Fibroblast of villous mesenchyme (primary cell): Measurements from ENCODE around the gene PTPRN2. TPM values are rescaled to one million over a fixed set of nuclear protein-coding genes. Genes with fewer than 3 reads are reported as not detected.

Experiments used
- DNase-seq: peaks from one replicate; pipeline ENCODE4 v3.0.0-alpha.2; 2010; ENCODE audit warnings: low read depth
- H3K4me3 ChIP-seq: 2 replicates; pipeline ENCODE4 v1.5.1; 2011; ENCODE audit warnings: low read depth, mild to moderate bottlenecking, low read length
- total RNA-seq: library from RNA; depleted of rRNA; stranded (reverse); fragments of >200 nt; gene quantifications from 2 replicates; pipeline ENCODE4 v1.2.3, GENCODE V29; 2012
- TF ChIP-seq, protein P1 (sequence below): IDR thresholded peaks from 2 replicates; pipeline ENCODE4 v1.5.1; 2012; ENCODE audit warnings: low read depth, mild to moderate bottlenecking, low read length; ENCODE audit not compliant: insufficient read depth

Gene PTPRN2
- total RNA-seq, 1 donor, result not detected

DNA sequence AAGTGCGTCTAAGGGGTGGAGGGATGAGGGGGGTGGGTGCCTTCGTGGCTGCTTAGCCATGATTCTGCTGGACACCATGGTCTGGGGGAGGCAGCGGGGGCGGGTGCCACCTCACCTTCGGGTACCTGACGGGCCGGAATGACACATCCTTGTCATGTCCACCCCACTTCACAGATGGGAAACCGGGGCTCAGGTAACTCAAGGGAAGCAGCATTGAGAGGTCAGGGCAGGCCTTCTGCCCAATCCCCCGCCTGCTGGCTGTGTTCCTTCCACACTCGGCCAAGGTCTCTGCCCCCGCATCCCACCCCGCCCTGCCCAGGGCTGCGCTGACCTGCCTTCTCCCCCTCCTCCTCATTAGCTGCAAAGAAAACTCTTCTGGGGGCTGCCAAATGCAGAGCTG is 598.0 kb downstream of the PTPRN2 start:
- TF ChIP-seq, protein P1, sequence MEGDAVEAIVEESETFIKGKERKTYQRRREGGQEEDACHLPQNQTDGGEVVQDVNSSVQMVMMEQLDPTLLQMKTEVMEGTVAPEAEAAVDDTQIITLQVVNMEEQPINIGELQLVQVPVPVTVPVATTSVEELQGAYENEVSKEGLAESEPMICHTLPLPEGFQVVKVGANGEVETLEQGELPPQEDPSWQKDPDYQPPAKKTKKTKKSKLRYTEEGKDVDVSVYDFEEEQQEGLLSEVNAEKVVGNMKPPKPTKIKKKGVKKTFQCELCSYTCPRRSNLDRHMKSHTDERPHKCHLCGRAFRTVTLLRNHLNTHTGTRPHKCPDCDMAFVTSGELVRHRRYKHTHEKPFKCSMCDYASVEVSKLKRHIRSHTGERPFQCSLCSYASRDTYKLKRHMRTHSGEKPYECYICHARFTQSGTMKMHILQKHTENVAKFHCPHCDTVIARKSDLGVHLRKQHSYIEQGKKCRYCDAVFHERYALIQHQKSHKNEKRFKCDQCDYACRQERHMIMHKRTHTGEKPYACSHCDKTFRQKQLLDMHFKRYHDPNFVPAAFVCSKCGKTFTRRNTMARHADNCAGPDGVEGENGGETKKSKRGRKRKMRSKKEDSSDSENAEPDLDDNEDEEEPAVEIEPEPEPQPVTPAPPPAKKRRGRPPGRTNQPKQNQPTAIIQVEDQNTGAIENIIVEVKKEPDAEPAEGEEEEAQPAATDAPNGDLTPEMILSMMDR, result no peak
- no peak for DNase-seq
- no peak overlapping the region for H3K4me3 ChIP-seq

DNA sequence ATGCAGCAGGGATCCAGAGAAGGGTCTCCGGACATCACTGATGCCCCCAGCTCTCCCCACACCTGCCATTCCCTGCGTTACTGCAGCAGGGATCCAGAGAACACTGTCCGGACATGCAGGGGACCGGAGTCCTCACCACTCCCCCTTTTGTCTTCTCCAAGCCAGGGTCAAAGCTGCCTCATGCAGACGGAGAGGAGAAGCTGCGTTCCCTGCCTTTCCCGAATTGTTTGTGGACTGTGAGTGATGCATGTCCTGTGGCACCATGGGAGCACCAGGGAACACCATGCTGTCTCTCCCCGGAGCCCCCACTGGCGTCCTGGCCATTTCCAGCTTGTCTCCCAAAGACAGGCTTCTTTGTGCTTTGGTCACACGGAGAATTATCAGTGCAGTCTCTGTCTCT is 599.7 kb downstream of the PTPRN2 start:
- DNase-seq, result no peak
- no peak overlapping the region for H3K4me3 ChIP-seq
- TF ChIP-seq, protein P1, result no peak

DNA sequence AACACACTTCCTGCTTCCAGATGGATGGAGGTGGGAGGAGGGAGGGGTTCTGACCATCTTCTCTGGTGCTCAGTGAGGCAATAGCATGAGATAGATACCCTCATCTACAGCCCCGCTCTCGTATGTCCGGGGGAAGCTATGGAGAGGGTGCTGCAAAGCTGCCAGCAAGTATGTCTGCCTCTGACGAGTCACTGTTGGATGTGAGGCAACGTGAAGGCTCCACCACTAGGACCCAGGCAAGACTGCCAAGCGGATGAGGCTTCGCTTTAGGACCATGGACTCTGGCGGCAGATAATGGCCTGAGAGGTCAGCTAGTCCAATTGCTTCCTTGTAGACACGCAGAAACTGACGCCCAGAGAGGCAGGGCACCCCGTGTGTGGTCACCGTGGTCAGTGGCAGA is 601.6 kb downstream of the PTPRN2 start:
- no peak for DNase-seq
- no peak overlapping the region for H3K4me3 ChIP-seq
- TF ChIP-seq, protein P1, result no peak

GRCh38 chr7:157985636-157986035 is 602.0 kb downstream of the PTPRN2 start:
- TF ChIP-seq, protein P1, result no peak
- no peak for DNase-seq
- H3K4me3 ChIP-seq, result no peak overlapping the region

GRCh38 chr7:157984423-157985163 is 603.0 kb downstream of the PTPRN2 start:
- TF ChIP-seq, protein P1, result no peak
- H3K4me3 ChIP-seq, result no peak overlapping the region
- no peak for DNase-seq

DNA sequence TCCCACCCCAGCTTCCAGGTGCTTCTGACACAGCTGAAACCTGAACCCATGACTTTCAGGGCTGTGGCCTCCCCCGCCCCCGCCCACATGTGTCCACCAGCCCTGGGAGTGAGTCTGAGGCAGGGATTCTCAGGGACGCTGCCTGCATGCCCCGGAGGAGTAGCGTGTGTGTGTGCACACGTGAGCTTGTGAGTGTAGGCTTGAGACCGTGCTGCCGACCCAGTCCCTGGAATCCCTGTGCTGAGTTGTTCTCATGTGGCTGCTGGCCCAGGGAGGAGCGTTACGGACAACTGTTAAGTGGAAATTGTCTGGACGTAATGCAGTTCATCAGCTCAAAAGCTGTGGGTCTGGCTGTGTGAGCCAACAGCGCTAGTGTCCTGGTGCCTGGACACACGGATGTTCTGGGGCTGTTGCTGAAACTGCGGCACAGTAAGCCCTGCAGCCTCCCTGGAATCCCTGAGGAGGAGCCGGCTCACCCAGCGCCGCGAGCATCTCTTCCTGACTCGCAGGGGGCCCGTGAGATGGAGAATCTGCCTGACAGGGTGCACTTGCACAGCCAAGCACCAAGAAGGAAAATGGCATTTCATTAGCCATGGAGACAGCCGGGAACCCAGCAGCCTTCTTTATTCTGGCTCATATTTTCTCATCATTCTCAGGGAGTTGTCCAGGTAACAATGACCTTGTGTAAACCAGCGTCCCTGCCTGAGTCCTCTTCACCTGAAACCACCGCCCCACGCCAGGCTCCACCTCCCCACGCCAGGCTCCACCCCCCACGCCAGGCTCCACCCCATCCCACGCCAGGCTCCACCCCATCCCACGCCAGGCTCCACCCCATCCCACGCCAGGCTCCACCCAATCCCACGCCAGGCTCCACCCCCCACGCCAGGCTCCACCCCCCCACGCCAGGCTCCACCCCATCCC is 603.9 kb downstream of the PTPRN2 start:
- TF ChIP-seq, protein P1, result no peak
- H3K4me3 ChIP-seq, result no peak overlapping the region
- no peak for DNase-seq
